ENCODE measurements around the gene CTNNAL1.

CTNNAL1 gene

DNA sequence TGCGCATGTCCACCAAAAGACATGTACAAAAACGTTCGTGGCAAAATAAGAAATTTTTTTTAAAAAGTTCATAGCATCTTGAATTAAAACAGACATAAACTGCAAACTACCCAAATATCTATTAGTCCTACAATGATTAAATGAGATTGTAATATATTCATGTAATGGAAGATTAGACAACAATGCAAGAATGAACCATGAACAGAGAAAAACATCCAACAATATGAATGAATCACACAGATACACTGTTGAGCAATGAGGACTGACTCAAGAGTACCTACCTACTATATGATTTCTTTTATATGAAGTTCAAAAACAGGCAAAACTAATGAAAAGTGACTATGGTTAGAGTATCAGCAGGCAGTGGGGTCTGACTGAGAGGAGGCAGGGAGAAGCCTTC, 17.9 kb upstream of the CTNNAL1 start:
- Histone ChIP-seq H3K4me3 (ENCODE audit: low read depth, low read length) (no peak overlapping the region), H3K36me3 (peaks cover 34% of the 10 kb centered on the region), H3K9me3 (no peaks in the 10 kb centered on the region), H3K4me1 (no peaks in the 10 kb centered on the region), H3K27me3 (no peaks in the 10 kb centered on the region)
- DNase-seq, result no peak
- TF ChIP-seq, protein P1, sequence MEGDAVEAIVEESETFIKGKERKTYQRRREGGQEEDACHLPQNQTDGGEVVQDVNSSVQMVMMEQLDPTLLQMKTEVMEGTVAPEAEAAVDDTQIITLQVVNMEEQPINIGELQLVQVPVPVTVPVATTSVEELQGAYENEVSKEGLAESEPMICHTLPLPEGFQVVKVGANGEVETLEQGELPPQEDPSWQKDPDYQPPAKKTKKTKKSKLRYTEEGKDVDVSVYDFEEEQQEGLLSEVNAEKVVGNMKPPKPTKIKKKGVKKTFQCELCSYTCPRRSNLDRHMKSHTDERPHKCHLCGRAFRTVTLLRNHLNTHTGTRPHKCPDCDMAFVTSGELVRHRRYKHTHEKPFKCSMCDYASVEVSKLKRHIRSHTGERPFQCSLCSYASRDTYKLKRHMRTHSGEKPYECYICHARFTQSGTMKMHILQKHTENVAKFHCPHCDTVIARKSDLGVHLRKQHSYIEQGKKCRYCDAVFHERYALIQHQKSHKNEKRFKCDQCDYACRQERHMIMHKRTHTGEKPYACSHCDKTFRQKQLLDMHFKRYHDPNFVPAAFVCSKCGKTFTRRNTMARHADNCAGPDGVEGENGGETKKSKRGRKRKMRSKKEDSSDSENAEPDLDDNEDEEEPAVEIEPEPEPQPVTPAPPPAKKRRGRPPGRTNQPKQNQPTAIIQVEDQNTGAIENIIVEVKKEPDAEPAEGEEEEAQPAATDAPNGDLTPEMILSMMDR (IDR thresholded peaks at IDR 0.05; ENCODE audit: low read depth, low read length), result no peak

DNA sequence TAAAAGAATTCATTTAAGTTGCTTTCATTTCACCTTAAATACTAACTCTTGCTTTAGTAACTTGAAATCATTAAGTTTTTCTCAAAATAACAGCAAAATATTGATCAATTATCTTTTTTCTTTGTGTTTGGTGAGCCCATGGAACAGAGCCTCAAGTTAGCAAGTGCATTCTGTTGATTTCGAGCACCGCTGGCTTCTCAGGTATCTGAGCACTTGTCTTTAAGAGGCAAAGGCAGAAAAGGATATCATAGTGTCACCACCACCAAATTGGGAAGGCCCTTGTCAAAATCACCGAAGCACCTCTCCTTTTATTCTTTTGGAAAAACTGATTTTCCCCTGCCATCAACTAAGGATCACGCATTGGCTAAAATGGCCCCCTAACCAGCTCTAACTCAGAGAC, 17.1 kb upstream of the CTNNAL1 start:
- Histone ChIP-seq H3K4me3 (ENCODE audit: low read depth, low read length) (no peak overlapping the region), H3K27me3 (no peaks in the 10 kb centered on the region), H3K36me3 (peaks cover 31% of the 10 kb centered on the region), H3K9me3 (no peaks in the 10 kb centered on the region), H3K4me1 (no peaks in the 10 kb centered on the region)
- no peak for DNase-seq
- TF ChIP-seq, protein P1 (IDR thresholded peaks at IDR 0.05; ENCODE audit: low read depth, low read length), result no peak

DNA sequence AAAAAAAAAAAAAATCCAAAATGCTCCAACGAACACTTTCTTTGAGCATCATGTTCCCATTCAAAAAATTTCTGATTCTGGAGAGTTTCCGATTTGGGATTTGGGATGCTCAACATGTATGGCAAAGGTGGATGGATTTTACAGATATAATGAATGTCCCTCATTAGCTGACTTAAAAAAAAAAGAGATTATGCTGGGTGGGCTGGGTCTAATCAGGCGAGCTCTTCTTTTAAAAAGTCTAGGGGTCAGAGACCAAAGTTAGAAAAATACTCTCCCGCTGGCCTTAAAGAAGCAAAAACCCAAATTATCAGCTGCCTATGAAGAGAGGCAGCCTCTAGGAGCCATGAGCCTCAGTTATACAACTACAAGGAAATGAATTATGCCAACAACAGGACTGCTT, 15.2 kb upstream of the CTNNAL1 start:
- H3K4me3 ChIP-seq (ENCODE audit: low read depth, low read length), result no peak overlapping the region
- H3K9me3 ChIP-seq, result no peaks in the 10 kb centered on the region
- H3K27me3 ChIP-seq, result no peaks in the 10 kb centered on the region
- DNase-seq, result no peak
- no peaks in the 10 kb centered on the region for H3K4me1 ChIP-seq
- TF ChIP-seq, protein P1 (IDR thresholded peaks at IDR 0.05; ENCODE audit: low read depth, low read length), result no peak
- peaks cover 26% of the 10 kb centered on the region for H3K36me3 ChIP-seq

DNA sequence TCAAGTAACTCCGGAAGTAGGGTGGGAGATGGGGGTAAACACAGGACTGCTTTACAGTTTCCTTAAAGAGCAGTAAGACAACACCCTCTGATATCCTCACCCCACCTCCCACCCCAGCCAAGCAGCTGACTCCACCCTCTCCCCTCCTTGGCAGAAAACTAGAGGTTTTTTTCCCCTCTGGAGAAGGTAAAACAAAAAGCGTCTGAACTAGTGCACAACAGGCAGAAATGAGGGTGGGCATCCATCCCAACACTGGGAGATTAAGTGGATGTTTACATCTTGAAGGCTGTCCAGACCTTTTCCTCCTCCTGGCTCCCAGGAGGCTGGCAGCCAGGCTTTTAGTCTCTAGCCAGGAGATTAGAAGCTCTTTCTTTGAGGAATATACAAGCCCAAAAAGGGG, 13.9 kb upstream of the CTNNAL1 start:
- Histone ChIP-seq H3K36me3 (peaks cover 19% of the 10 kb centered on the region), H3K27me3 (no peaks in the 10 kb centered on the region), H3K4me3 (ENCODE audit: low read depth, low read length) (no peak overlapping the region), H3K9me3 (no peaks in the 10 kb centered on the region), H3K4me1 (no peaks in the 10 kb centered on the region)
- DNase-seq, result no peak
- TF ChIP-seq, protein P1 (IDR thresholded peaks at IDR 0.05; ENCODE audit: low read depth, low read length), result no peak

DNA sequence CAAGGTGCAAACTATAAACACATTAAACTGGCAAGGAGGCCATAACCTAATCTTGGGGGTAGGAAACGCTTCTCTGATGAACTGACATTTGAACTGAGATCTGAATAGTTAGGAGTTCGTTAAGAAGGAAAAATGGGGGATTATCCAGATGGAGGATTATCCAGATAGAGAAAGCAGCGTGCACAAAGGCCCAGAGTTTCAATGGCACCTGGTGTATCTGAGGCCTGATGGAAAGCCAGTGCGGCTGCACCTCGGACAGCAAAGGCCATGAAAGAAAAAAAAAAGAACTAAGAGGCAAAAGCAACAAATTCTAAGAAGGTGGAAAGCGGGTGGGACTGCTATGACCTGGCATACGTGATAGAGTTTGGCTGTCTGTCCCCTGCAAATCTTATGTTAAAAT, 13.0 kb upstream of the CTNNAL1 start:
- H3K4me1 ChIP-seq, result no peaks in the 10 kb centered on the region
- H3K27me3 ChIP-seq, result no peaks in the 10 kb centered on the region
- TF ChIP-seq, protein P1 (IDR thresholded peaks at IDR 0.05; ENCODE audit: low read depth, low read length), result no peak
- peaks cover 15% of the 10 kb centered on the region for H3K36me3 ChIP-seq
- H3K4me3 ChIP-seq (ENCODE audit: low read depth, low read length), result no peak overlapping the region
- no peak for DNase-seq
- H3K9me3 ChIP-seq, result no peaks in the 10 kb centered on the region

DNA sequence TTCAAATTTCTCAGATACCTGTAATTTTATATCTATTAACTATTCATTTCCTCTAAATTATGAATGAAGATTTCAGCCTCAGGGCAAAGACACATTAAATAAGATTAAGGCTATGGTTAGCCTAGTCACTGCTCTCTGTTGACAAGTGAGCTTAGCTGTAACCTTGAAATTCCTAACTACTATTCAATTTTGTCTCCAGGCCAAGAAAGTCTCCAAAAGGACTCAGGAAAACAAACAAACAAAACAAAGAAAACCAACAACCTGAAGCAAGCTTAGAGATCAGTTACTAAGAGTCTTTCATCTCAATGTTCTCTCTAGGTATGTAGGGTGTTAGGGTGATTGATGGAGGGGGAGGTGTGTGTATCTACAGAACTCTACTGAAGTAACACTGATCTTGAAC, 9.6 kb upstream of the CTNNAL1 start:
- TF ChIP-seq, protein P1 (IDR thresholded peaks at IDR 0.05; ENCODE audit: low read depth, low read length), result no peak
- Histone ChIP-seq H3K27me3 (no peaks in the 10 kb centered on the region), H3K9me3 (no peaks in the 10 kb centered on the region), H3K4me1 (no peaks in the 10 kb centered on the region), H3K36me3 (peaks cover 13% of the 10 kb centered on the region), H3K4me3 (ENCODE audit: low read depth, low read length) (no peak overlapping the region)
- no peak for DNase-seq
